GM18511 (cell line): ENCODE results near the gene ALAS1.
"Not testable (repeated sequence)": the region's sequence is repeated elsewhere in the genome, so short reads cannot be mapped to it uniquely, and the experiment has no call there.

Source experiments
- ATAC-seq: cut with Tn5 transposase; IDR thresholded peaks from one replicate; pipeline ENCODE4 v1.9.1; 2021; ENCODE audit warnings: mild to moderate bottlenecking, moderate library complexity; ENCODE audit not compliant: unreplicated experiment

The ALAS1 gene

DNA sequence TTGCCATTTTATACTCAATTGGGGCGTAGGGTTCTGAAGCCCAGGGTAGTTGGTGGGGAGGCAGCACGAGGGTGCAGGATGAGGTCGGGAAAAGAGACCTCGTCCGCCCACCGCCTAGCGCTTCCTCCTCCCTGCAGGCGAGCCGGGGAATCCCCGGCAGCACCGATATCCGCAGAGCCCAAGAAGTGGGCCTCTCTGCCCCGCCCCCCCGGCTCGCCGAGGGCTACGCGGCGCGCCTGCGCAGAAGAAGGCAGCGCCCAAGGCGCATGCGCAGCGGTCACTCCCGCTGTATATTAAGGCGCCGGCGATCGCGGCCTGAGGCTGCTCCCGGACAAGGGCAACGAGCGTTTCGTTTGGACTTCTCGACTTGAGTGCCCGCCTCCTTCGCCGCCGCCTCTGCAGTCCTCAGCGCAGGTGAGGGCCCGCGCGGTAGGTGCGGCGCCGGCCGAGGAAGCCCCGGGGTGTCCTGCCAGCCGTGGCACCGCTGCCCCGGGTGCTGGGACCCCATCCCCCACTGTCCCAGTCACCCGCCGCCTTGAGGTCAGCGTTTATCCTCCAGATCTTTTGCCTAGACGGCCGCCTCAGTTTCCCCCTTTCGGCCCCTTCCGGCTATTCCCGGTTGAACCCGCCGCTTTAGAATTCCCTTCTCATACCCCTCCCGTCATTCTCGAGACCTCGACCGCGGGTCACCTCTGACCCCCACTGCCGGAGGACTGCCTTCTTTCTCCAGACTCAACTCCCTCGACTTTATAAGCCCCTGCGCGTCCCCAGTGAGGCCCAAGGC lies at the start of gene ALAS1:
ALAS1 (plus strand) TSS at position 319 of the 784 bp plus-strand sequence. CDS start 1,082 bp downstream, outside the sequence.
- peak; percentile 80 for ATAC-seq

DNA sequence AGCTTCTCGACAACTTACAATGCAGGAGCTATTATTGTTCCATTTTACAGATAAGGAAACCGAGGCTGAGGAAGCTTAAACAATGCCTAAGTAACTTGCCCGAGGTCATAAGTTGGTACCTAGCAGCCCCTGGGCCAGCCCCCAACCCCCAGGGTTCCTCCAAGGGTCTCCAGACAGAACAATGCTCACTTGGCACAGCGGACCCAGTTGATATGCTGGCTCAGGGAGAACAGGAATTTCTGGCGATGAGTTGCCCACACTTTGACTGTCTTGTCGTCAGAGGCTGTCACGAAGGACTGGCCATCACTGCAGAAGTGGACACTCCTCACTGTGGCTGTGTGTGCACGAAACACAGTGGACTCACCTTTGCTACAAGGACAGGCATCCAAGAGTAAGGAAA lies 48.9 kb upstream of the ALAS1 start:
- no peak for ATAC-seq

DNA sequence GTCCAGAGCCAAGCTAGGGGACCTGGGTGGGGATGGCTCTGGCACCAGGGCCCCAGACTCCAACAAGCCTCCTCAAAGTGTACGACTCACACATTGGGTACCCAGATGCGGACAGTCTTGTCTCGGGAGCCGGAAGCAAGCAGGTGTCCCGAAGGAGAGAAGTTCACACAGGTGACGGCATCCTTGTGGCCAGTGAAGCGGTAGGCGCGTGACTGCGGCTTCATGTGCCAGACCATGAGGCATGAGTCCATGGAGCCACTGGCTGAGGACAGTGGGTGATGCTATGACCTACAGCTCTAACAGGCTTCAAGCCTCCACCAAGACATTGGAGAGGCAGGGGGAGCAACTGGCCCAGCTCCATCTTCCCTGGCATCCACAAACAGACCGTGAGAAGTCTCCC lies 48.2 kb upstream of the ALAS1 start:
- ATAC-seq: no peak

DNA sequence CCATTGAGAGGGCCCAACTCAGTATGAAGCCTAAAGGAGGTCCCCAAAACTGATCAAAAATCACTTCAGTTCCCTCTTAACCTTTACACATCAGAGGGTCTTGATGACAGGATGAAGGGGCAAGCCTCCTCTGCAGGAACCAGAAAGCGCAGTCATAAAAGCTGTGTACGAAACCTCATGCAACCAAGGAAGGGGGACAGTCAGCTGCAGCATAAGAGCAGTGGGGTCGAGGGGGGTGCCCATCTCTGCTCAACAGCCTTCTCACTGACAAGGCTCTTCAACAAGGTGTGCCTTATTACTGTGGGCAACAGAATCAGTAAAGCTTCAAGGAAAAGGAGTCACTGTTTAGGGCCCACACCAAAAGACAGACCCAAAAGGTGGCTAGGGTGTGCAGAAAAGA lies 47.6 kb upstream of the ALAS1 start:
- no peak for ATAC-seq

DNA sequence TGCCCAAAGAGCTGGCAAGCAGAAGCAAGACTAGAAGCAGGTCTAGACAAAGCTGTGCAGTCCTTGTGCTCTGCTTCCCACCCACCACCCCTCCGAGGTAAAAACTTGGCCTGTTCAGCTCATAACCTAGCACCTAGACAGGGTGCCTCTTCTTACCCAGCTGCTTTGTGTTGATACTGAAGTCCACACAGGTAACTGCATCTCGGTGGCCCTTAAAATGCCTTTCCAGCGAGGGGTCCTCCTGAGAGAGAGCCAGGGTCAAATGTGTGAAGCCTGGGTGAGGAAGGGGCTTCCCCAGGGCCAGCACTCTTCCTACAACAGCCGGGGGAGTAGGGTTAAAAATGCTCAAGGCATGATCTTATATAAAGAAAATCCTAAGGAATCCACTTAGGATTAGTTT lies 47.1 kb upstream of the ALAS1 start:
- no peak for ATAC-seq

DNA sequence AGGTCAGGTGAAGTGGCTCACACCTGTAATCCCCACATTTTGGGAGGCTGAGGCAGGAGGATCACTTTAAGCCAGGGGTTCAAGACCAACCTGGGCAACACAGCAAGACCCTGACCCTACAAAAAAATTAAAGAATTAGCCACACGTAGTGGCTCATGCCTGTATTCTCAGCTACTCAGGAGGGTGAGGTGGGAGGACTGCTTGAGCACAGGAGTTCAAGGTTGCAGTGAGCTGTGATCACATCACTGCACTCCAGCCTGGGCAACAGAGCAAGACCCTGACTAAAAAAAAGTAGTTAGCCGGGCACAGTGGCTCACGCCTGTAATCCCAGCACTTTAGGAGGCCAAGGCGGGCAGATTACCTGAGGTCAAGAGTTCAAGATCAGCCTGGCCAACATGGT lies 46.0 kb upstream of the ALAS1 start:
- not testable (repeated sequence) for ATAC-seq

DNA sequence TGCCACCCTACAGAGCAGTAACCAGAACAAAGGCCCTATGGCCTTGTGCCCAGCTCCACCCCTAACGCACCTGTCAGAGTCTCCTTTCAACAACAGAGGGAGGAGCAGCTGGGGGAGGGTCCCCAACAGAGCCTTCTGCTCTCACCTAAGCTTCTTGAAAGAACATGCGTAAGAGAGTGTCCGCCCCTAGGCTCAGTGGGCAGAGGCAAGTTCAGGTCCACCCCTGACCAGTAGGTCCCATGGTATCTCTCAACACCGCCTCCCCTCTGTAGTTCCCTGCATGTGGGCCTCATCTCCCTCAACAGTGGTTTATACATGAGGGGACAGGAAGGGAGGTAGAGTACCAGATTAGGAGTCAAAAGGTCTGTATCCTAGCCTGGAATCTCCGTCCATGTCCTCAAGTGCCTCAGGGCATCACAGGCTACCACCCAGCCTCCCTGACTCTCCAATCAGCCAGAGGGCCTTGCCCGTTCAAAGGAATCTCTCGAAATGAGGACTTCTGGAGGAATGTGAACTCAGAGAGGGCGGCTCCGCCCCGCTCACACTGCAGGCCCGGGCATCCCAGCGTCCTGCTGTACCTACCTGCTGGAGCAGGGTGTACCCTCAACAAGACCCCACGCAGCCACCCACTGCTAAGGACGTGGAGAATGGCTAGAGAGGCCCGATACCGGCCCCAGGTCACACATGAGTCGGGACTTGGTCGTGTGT lies 44.4 kb upstream of the ALAS1 start:
- ATAC-seq: no peak

DNA sequence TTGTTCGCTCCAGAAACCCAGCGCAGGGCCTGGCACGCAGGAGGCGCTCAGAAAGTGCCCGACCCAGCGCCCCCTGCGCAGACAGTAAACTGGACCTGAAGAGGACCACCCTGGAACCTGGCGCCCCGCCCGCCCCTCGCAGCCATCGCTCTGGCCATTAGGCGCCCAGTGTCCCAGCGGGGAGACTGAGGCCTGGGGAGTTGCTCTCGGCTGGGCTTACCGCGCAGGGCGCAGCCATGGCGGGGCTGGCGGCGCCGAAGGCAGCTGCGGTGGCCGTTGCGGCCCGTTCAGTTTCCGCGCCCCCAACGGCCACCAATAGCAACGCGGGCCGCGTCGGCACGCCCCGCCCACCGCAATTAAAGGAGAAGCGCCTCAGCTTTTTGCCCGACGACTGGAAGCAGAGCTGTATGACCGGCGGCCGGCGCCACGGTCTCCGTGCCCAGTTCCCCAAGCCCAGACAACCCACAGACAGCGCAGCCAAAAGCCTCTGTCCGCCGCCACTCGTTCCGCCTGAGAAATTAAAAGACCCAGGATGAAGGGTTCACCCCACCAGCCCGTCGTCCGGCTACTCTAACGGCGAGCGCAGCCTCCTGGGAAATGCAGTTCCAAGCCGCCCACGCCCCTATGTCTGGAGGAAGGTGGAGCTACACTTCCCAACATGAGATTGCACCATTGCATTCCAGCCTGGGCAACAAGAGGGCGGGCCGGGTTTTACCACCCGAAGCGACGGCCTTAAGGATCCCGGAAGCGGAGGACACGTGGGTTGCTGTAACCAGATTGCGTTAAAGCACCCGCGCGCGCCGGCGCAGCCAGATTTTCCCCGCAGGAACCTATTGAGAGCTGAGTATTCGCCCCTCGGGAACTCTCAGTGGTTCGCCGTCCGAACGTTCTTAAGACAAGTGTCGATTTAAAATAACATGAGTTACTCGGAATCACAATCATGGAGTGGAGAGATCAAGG lies 43.5 kb upstream of the ALAS1 start, which contains the start of gene POC1A:
POC1A (minus strand) TSS at position 289 of the 960 bp plus-strand sequence; CDS start at position 238, 51 bp downstream.
- peak; percentile 85 for ATAC-seq

DNA sequence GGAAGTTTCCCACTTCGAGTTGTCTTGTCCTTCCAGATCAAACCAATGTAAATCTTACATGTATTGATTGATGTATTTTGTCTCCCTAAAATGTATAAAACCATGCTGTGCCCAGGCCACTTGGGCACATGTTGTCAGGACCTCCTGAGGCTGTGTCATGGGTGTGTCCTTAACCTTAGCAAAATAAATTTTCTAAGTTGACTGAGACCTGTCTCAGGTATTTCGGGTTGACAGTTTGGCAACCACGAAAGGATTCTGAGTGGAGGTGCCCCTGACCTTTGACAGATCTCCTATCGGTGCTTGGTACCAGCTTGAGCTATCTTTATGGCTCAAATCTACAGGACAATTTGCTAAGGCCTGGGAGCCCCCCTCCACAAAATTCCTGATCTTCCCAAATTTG lies 42.0 kb upstream of the ALAS1 start:
- ATAC-seq: no peak

DNA sequence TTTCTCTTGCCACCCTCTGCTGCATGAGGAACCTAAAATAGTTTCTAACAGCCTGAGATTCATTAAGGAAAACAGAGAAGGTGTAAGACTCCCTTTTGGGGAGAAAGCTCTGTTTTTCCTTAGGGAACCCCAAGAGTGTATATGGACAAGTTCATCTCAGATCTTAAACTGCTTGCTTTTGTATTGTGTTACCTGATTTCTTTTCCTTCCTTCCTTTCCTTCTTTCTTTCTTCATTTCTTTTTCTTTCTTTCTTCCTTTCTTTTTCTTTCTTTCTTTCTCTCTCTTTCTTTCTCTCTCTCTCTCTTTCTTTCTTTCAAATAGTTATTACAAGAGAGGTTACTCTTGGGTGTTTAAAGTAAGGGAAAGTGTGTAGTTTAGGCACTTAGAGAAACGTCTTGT lies 38.5 kb upstream of the ALAS1 start:
- ATAC-seq: no peak

DNA sequence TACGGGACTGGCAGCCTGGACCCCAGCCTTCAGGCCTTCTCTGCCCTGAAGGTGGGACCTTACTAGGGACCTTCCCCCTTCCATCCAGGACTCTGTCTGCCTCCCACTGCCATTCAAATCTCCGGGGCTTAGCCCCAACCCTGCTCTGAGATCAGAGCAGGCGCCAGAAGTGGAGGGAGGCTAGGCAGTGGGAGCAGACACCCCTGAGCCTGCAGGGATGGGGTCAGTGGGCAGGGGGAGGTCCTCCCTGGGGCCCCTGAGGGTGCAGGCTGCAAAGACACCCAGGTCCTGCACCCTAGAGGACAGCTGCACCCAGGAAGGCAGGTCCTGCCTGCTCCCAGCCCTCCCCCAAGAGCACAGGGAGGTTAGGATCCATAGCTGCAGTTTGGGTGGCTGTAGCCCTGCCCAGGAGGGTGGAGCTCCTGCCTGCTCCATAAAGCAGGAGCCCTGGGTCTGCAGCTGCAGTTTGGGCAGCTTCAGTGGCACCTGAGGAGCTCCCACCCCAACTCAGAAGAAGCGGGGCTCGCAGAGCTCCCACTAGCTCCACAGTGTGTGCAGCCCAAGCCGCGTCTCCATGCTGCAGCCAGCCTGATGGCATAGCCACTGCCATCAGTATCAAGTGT lies 35.6 kb upstream of the ALAS1 start:
- ATAC-seq: no peak

DNA sequence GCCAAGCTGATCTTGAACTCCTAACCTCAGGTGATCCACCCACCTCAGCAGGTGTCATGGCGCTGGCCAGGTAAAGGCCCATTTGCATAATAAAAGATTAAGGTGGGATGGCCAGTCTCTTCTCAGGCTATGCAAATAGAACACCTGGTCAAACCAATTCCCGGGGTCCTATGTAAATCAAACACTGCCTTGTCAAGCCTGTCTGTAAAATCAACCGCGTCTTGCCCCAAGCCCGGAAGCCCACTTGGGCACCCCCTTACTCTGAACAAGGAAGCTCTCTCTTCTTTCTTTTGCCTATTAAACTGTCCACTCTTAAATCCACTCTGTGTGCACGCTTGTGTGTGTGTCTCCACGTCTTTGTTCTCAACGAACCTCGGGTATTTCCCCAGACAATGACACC lies 30.7 kb upstream of the ALAS1 start:
- ATAC-seq: no peak

DNA sequence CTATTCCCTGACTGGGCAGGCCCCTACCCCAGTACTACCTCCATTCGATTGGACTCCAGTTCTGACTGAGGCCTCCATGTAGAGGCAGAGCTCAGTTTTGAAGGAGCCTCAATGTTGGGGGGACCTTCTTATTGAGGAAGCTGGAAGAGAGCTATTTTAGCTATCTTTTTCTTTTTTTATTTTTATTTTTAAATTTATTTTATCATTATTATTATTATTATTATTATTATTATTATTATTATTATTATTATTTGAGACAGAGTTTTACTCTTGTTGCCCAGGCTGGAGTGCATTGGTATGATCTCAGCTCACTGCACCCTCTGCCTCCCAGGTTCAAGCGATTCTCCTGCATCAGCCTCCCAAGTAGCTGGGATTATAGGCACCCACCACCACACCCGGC lies 27.7 kb upstream of the ALAS1 start:
- ATAC-seq: not testable (repeated sequence)

DNA sequence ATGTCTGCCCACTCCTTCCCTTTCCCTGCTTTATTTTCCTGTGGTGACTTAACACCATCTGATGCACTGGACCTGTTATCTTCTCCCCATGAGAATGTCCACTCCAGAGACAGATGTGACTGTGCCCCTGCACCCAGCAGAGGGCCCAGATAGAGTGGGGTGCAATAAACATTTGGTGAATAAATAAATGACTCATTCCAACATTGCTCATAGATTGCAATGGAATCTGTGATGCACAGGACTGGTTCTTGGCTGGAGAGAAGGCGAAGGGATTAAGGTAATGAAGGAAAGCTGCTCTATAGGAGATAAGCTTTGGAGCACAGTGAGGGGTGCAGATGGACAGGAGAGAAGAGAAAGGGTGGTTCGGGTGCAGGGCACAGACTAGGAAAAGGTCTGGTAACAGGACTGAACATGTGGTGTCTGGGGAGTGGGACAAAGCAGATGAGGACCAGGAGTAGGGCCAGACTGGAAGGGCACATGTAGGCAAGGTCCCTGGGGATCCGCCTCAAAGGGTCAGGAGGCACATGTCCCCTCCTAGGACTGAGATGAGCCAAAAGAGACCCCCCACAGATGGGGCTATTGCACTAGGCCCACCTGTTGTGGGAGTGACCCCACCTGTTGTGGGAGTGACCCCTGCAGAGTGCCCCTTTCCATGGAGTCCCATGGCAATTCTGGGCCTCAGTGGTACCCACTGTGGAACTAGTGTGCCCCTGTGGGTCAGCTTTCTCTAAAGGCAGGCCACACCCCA lies 26.3 kb upstream of the ALAS1 start:
- ATAC-seq: no peak

DNA sequence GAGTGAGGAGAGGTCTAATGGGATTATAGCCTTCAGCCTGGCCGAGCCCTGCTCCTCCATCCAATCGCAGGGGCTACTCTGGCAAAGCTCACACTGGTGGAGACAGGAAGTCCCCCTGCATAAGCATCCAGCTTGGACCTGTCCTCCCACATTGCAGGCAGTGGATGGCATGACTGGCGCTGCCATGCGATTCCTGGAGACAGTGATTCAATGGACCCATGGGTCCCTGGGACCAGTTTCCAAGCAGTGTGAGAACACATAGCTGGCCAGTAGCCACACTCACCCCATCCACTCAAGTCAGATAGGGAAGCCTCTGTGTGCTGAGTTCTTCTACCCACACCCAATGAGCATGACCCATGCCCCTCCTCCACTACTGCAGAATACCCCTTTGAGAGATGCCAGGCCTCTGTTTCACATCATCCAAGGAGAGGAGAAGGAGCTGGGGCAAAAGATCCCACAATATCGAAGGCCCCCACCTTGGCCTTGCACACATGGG lies 25.6 kb upstream of the ALAS1 start:
- no peak for ATAC-seq

DNA sequence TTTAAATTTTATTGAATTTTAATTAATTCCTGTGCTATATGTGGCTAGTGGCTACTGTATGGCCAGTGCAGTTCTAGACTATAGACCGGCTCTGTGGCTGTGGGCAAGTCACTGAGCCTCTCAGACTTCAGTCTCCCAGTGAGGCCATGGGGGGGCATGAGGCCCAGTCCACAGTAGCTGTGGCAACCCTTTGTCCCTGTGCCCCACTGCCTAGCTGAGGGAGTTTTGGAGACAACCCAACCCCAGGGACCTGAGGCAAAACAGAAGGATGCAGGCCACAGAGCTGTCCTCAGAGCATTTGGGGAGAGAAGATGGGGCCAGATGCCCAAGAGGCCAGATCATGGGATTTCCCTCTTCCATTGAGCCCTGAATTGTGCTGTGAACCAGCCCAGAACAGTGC lies 24.9 kb upstream of the ALAS1 start:
- no peak for ATAC-seq

DNA sequence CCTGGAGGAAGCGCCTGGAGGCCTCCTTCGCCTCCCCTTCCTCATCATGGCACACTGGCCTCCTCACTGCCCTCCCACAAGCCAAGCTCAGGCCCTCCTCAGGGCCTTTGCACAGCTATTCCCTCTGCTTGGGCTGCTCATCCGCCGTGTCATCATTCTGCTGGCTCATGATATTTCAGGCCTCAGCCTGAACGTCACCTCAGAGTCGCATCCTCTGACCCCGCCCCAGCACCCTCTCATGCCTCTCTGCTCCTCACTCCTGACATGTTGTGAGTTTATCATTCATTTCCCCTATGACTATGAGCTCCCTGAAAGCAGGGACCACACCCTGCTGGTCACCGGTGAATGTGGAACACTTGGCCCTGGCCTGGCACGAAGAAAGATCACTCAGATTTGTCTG lies 23.1 kb upstream of the ALAS1 start:
- no peak for ATAC-seq

DNA sequence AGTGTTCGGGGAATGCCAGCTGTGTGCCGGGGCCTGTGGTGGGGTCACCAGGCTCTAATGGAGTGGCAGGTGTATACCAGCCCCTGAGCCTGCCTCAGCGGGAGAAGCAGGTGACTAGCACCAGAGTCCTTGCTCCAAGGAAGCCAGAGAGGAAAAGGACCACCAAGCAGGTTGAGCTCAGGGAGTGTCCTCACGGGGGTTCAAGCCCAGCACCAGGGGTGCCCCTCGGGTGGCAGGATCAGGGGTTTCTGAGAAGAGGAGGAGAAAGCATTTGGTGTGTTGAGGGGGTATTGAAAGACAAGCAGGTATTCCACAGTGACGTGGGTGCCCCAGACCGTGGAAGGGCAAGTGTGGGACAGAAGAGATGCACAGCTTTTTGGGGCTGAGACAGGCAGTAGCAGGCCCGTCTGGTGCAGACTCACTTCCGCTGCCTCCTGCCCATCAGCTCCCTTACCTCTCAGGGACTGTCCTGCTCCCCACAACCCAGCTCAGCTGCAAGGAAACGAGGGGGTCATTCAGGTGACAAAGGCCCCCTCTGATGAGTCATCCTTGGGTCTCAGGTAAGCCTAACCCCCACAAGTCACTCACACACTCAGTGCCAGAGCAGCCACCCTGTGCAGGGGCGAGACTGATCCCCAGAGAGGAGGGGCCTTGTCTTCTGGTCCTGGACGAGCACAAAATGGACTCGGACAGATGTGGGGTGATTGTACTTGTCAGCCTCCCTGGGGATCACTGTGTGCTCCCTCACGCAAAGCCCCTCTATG lies 22.4 kb upstream of the ALAS1 start:
- no peak for ATAC-seq

DNA sequence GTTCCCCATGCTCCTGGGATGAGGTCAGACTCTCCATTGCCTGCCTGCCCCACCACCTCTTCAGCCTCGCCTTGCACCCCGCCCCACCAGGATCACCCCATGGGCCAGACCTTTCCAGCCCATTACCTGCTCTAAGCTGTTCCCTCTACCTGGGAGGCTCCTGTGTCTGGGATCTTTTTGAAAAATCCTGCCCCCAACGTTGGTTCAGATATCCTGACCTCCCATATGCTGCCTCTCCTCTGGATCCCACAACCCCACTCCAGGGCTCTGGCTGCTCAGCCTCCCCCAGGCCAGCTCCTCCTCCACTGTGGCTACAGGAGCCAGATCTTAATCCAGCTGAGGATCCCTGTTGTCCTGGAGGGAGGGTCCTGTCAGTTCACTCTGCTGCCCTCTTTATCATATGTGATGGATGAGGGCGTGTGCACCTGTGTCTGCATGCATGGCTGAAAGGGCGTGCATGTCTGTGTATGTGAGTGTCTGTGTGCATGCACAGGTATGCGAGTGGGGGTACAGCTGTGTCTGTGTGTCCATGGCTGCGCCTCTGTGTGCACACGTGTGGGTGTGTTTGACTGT lies 21.7 kb upstream of the ALAS1 start:
- no peak for ATAC-seq
